OCI-LY1 (cell line): ENCODE results near the gene TUBD1.

Experiments used
- CTCF ChIP-seq: fragments of 200-600 bp; sonication (generic), shearing (Covaris generic); IDR thresholded peaks from 2 replicates; pipeline ENCODE4 v1.5.1; 2017; ENCODE audit warnings: mild to moderate bottlenecking, antibody characterized with exemption, low read length, moderate library complexity, mixed read lengths
- EZH2 ChIP-seq: fragments of 200-600 bp; sonication (generic), shearing (Covaris generic); IDR thresholded peaks from 2 replicates; pipeline ENCODE4 v1.8.0; 2017; ENCODE audit warnings: borderline replicate concordance, mixed run types, mild to moderate bottlenecking, antibody characterized with exemption, low read length, moderate library complexity, mixed read lengths

- no peak for TF ChIP-seq CTCF
- no peak for TF ChIP-seq EZH2
Observed at GRCh38 chr17:59814685-59815084, 78.1 kb downstream of the TUBD1 start.
